ENCODE data around the gene ANKRD27.

DNA sequence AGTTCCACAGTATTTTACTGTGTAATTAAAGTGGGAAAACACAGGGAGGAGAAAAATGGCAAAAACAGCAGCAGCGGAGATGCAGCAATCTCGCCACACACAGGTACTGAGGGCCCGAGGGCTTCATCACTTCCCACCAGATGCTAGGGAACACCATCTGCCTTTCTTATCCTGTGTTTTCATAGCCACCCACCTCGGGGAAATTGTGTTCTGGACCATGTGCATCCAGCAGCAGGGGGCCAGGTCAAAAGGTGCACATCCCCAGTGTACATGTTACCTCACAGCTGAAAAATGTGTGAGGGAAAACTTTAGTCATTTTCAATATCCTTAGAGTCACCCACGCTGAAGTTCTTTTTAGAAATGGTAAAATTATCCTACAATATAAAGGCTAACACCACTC is 63.8 kb downstream of the ANKRD27 start:
- TF ChIP-seq, protein P1, sequence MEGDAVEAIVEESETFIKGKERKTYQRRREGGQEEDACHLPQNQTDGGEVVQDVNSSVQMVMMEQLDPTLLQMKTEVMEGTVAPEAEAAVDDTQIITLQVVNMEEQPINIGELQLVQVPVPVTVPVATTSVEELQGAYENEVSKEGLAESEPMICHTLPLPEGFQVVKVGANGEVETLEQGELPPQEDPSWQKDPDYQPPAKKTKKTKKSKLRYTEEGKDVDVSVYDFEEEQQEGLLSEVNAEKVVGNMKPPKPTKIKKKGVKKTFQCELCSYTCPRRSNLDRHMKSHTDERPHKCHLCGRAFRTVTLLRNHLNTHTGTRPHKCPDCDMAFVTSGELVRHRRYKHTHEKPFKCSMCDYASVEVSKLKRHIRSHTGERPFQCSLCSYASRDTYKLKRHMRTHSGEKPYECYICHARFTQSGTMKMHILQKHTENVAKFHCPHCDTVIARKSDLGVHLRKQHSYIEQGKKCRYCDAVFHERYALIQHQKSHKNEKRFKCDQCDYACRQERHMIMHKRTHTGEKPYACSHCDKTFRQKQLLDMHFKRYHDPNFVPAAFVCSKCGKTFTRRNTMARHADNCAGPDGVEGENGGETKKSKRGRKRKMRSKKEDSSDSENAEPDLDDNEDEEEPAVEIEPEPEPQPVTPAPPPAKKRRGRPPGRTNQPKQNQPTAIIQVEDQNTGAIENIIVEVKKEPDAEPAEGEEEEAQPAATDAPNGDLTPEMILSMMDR (IDR thresholded peaks at IDR 0.05), result no peak
- no peak for TF ChIP-seq EZH2 (IDR thresholded peaks at IDR 0.05; ENCODE audit: borderline replicate concordance, insufficient read depth, low read depth, low read length, poor library complexity, severe bottlenecking)
